HEK293 (cell line): ENCODE data around the gene MPV17L2.

Experiments
- ATF2 ChIP-seq: fragments of 450-650 bp; formaldehyde crosslinking; IDR thresholded peaks from 2 replicates; pipeline ENCODE4 v1.5.1; 2016; ENCODE audit warnings: missing biosample characterization, missing genetic modification characterization, low read depth
- BCL6B ChIP-seq: fragments of 450-650 bp; formaldehyde crosslinking; IDR thresholded peaks from 2 replicates; pipeline ENCODE4 v1.5.1; 2017; ENCODE audit warnings: missing biosample characterization, missing genetic modification characterization
- EGR2 ChIP-seq: fragments of 450-650 bp; formaldehyde crosslinking; IDR thresholded peaks from 2 replicates; pipeline ENCODE4 v1.5.1; 2016; ENCODE audit warnings: low read depth, missing biosample characterization, missing genetic modification characterization
- PRDM10 ChIP-seq: fragments of 450-650 bp; formaldehyde crosslinking; IDR thresholded peaks from 2 replicates; pipeline ENCODE4 v1.5.1; 2016; ENCODE audit warnings: missing biosample characterization, missing genetic modification characterization
- SALL2 ChIP-seq: fragments of 450-650 bp; formaldehyde crosslinking; IDR thresholded peaks from 2 replicates; pipeline ENCODE4 v1.5.0; 2017; ENCODE audit warnings: missing biosample characterization, mild to moderate bottlenecking, missing genetic modification characterization, borderline replicate concordance
- ZBTB8A ChIP-seq: fragments of 450-650 bp; formaldehyde crosslinking; IDR thresholded peaks from 2 replicates; pipeline ENCODE4 v1.5.1; 2016; ENCODE audit warnings: missing biosample characterization, missing genetic modification characterization
- ZFHX2 ChIP-seq: fragments of 450-650 bp; formaldehyde crosslinking; conservative IDR thresholded peaks from 2 replicates; pipeline ENCODE4 v1.5.1; 2016; ENCODE audit warnings: missing biosample characterization, missing genetic modification characterization
- ZFP69B ChIP-seq: fragments of 450-650 bp; formaldehyde crosslinking; IDR thresholded peaks from 2 replicates; pipeline ENCODE4 v1.5.1; 2016; ENCODE audit warnings: missing biosample characterization, missing genetic modification characterization
- ZNF155 ChIP-seq: fragments of 450-650 bp; formaldehyde crosslinking; IDR thresholded peaks from 2 replicates; pipeline ENCODE4 v1.5.1; 2016; ENCODE audit warnings: missing biosample characterization, missing genetic modification characterization
- ZNF169 ChIP-seq: fragments of 450-650 bp; formaldehyde crosslinking; IDR thresholded peaks from 2 replicates; pipeline ENCODE4 v1.5.1; 2016; ENCODE audit warnings: missing biosample characterization, missing genetic modification characterization
- ZNF175 ChIP-seq: fragments of 450-650 bp; formaldehyde crosslinking; IDR thresholded peaks from 2 replicates; pipeline ENCODE4 v1.5.1; 2016; ENCODE audit warnings: missing biosample characterization, missing genetic modification characterization
- ZNF19 ChIP-seq: fragments of 450-650 bp; formaldehyde crosslinking; IDR thresholded peaks from 2 replicates; pipeline ENCODE4; 2016; ENCODE audit warnings: missing biosample characterization, missing genetic modification characterization, low read depth
- ZNF302 ChIP-seq: fragments of 450-650 bp; formaldehyde crosslinking; IDR thresholded peaks from 2 replicates; pipeline ENCODE4 v1.5.1; 2016; ENCODE audit warnings: missing biosample characterization, missing genetic modification characterization, low read depth
- ZNF362 ChIP-seq: fragments of 450-650 bp; formaldehyde crosslinking; IDR thresholded peaks from 2 replicates; pipeline ENCODE4 v1.5.1; 2016; ENCODE audit warnings: missing biosample characterization, missing genetic modification characterization
- ZNF366 ChIP-seq: fragments of 450-650 bp; formaldehyde crosslinking; conservative IDR thresholded peaks from 2 replicates; pipeline ENCODE4 v1.5.1; 2016; ENCODE audit warnings: missing biosample characterization, missing genetic modification characterization
- ZNF391 ChIP-seq: fragments of 450-650 bp; formaldehyde crosslinking; IDR thresholded peaks from 2 replicates; pipeline ENCODE4 v1.5.1; 2016; ENCODE audit warnings: low read depth, missing biosample characterization, missing genetic modification characterization, borderline replicate concordance
- ZNF433 ChIP-seq: fragments of 450-650 bp; formaldehyde crosslinking; IDR thresholded peaks from 2 replicates; pipeline ENCODE4 v1.5.1; 2016; ENCODE audit warnings: missing biosample characterization, missing genetic modification characterization, low read depth
- ZNF473 ChIP-seq: fragments of 450-650 bp; formaldehyde crosslinking; IDR thresholded peaks from 2 replicates; pipeline ENCODE4 v1.5.1; 2017; ENCODE audit warnings: missing biosample characterization, missing genetic modification characterization
- ZNF510 ChIP-seq: fragments of 450-650 bp; formaldehyde crosslinking; IDR thresholded peaks from 2 replicates; pipeline ENCODE4 v1.5.1; 2018; ENCODE audit warnings: mild to moderate bottlenecking, missing genetic modification characterization, missing biosample characterization; ENCODE audit not compliant: insufficient replicate concordance
- ZNF518A ChIP-seq: fragments of 450-650 bp; formaldehyde crosslinking; conservative IDR thresholded peaks from 2 replicates; pipeline ENCODE4 v1.5.1; 2016; ENCODE audit warnings: low read depth, missing biosample characterization, missing genetic modification characterization
- ZNF529 ChIP-seq: fragments of 450-650 bp; formaldehyde crosslinking; IDR thresholded peaks from 2 replicates; pipeline ENCODE4 v1.5.1; 2017; ENCODE audit warnings: missing genetic modification characterization, missing biosample characterization; ENCODE audit not compliant: insufficient replicate concordance
- ZNF664 ChIP-seq: fragments of 450-650 bp; formaldehyde crosslinking; IDR thresholded peaks from 2 replicates; pipeline ENCODE4 v1.5.1; 2016; ENCODE audit warnings: missing biosample characterization, missing genetic modification characterization
- ZNF677 ChIP-seq: fragments of 450-650 bp; IDR thresholded peaks from 2 replicates; pipeline ENCODE4 v1.5.0; 2018; ENCODE audit warnings: missing biosample characterization, mild to moderate bottlenecking, missing genetic modification characterization, moderate library complexity
- ZNF707 ChIP-seq: fragments of 450-650 bp; formaldehyde crosslinking; IDR thresholded peaks from 2 replicates; pipeline ENCODE4 v1.5.1; 2016; ENCODE audit warnings: missing biosample characterization, missing genetic modification characterization
- ZNF76 ChIP-seq: fragments of 450-650 bp; formaldehyde crosslinking; IDR thresholded peaks from 2 replicates; pipeline ENCODE4; 2016; ENCODE audit warnings: low read depth, missing biosample characterization, missing genetic modification characterization, borderline replicate concordance
- ZNF768 ChIP-seq: fragments of 450-650 bp; formaldehyde crosslinking; IDR thresholded peaks from 2 replicates; pipeline ENCODE4 v1.5.1; 2018; ENCODE audit warnings: missing biosample characterization, mild to moderate bottlenecking, missing genetic modification characterization
- ZNF785 ChIP-seq: fragments of 450-650 bp; formaldehyde crosslinking; IDR thresholded peaks from 2 replicates; pipeline ENCODE4 v1.5.1; 2016; ENCODE audit warnings: missing biosample characterization, missing genetic modification characterization

MPV17L2 gene

GRCh38 chr19:18173572-18174288 lies 19.3 kb upstream of the MPV17L2 start, which contains the start of gene IFI30 (continued):
- no peak for TF ChIP-seq ZNF518A (tag by site-specific recombination)
- TF ChIP-seq ZBTB8A (tag by site-specific recombination) = peak; percentile 98
- no peak for TF ChIP-seq ZNF169
- no peak for TF ChIP-seq ZNF664 (tag by site-specific recombination)
- peak; percentile 74; the same call in 1 of the 2 replicates for TF ChIP-seq ZNF391
- TF ChIP-seq BCL6B (tag by site-specific recombination) = no peak
- no peak for TF ChIP-seq SALL2 (tag by site-specific recombination)
- TF ChIP-seq EGR2 (tag by site-specific recombination) = peak; percentile 65
- no peak for TF ChIP-seq ZNF362 (tag by site-specific recombination)
- TF ChIP-seq ATF2 (tag by site-specific recombination) = no peak
- TF ChIP-seq ZNF510 (tag by site-specific recombination) = no peak
- peak; percentile 66; the same call in 1 of the 2 replicates for TF ChIP-seq ZNF76 (tag by site-specific recombination)
- TF ChIP-seq ZFHX2 (tag by site-specific recombination) = peak; percentile 73
- TF ChIP-seq ZNF175 (tag by site-specific recombination) = no peak
- no peak for TF ChIP-seq ZNF19 (tag by site-specific recombination)
- TF ChIP-seq ZNF473 (tag by site-specific recombination) = no peak
- no peak for TF ChIP-seq ZNF677
- TF ChIP-seq ZNF366 (tag by site-specific recombination) = peak; percentile 84
- TF ChIP-seq ZNF529 = no peak
- no peak for TF ChIP-seq ZNF785 (tag by site-specific recombination)
- no peak for TF ChIP-seq ZNF433 (tag by site-specific recombination)
- peak; percentile 63; the same call in 1 of the 2 replicates for TF ChIP-seq ZFP69B (tag by site-specific recombination)
- TF ChIP-seq ZNF302 (tag by site-specific recombination) = no peak
- peak; percentile 95 for TF ChIP-seq PRDM10 (tag by site-specific recombination)
- no peak for TF ChIP-seq ZNF707 (tag by site-specific recombination)
- no peak for TF ChIP-seq ZNF768 (tag by site-specific recombination)
- TF ChIP-seq ZNF155 (tag by site-specific recombination) = no peak
